Measurements from ENCODE around the gene PWP1. TPM values are rescaled to one million over a fixed set of nuclear protein-coding genes. Genes with fewer than 3 reads are reported as not detected.
A peak's percentile ranks its signal among the peaks of the same experiment; 100 is the strongest.

PWP1 gene
- total and polyA plus RNA-seq, 2 experiments from 2014 or later: 110 to 211 TPM

- Mint-ChIP-seq H3K36me3 (ENCODE audit: low read depth) (peaks cover 34% of the 10 kb centered on the region), H3K9me3 (peaks cover 3% of the 10 kb centered on the region; the same call in 2 of the 3 replicates), H3K27ac (no peak overlapping the region), H3K4me3 (no peak overlapping the region), H3K27me3 (ENCODE audit: insufficient read depth, low read depth, poor library complexity) (no peaks in the 10 kb centered on the region), H3K4me1 (no peaks in the 10 kb centered on the region)
- no peaks in the 10 kb centered on the region for H3K27me3 ChIP-seq (ENCODE audit: insufficient read depth)
- no peak overlapping the region for H2AFZ ChIP-seq
- no peak overlapping the region for H3K4me2 ChIP-seq
- TF ChIP-seq, protein P1, sequence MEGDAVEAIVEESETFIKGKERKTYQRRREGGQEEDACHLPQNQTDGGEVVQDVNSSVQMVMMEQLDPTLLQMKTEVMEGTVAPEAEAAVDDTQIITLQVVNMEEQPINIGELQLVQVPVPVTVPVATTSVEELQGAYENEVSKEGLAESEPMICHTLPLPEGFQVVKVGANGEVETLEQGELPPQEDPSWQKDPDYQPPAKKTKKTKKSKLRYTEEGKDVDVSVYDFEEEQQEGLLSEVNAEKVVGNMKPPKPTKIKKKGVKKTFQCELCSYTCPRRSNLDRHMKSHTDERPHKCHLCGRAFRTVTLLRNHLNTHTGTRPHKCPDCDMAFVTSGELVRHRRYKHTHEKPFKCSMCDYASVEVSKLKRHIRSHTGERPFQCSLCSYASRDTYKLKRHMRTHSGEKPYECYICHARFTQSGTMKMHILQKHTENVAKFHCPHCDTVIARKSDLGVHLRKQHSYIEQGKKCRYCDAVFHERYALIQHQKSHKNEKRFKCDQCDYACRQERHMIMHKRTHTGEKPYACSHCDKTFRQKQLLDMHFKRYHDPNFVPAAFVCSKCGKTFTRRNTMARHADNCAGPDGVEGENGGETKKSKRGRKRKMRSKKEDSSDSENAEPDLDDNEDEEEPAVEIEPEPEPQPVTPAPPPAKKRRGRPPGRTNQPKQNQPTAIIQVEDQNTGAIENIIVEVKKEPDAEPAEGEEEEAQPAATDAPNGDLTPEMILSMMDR (conservative IDR thresholded peaks at IDR 0.05; ENCODE audit: low read depth in 2 of 2): peak in 1 of 2 experiments; percentile 30; a peak in 2 of 4 replicates
- no peak for TF ChIP-seq EZH2 (IDR thresholded peaks at IDR 0.05; ENCODE audit: low read depth, unreplicated experiment)
- no peak overlapping the region for H3K4me3 ChIP-seq
- no peaks in the 10 kb centered on the region; the same call in 1 of the 2 replicates for H4K20me1 ChIP-seq (replicated peaks; ENCODE audit: insufficient read depth)
- H3F3A ChIP-seq (replicated peaks; ENCODE audit: low read depth): no peaks in the 10 kb centered on the region
- peak; percentile 41 for DNase-seq (ENCODE audit: low spot score)
- ATAC-seq: peak; percentile 86
- no peaks in the 10 kb centered on the region for H3K79me2 ChIP-seq (replicated peaks; ENCODE audit: insufficient read depth)
- H3K36me3 ChIP-seq (ENCODE audit: insufficient read depth): peaks cover 20% of the 10 kb centered on the region
- no peaks in the 10 kb centered on the region for H3K4me1 ChIP-seq (ENCODE audit: insufficient read depth)
- H3K27ac ChIP-seq (ENCODE audit: low read depth): no peak overlapping the region
- H3K9me2 ChIP-seq (ENCODE audit: insufficient read depth): no peaks in the 10 kb centered on the region
Observed at GRCh38 chr12:107732365-107732764, 46.8 kb downstream of the PWP1 start.

DNA sequence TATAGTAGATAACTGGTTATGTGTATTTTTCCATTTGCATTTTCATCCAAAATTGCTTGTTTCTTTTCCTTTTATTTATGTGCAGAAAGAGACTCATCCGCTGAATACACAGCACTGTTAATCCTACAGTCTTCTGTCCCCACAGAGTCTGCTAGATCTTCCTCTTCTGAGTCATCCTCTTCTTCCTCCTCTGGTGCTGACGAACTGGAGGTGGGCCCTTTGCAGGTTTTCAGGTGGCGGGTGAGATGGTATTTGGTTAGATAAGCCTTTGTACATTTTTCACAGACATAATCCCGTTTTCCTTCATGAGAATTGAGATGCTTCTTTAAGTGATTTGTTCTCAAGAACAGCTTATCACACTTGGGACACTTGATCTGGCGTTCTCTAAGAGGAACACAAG lies 48.5 kb downstream of the PWP1 start:
- peaks cover 5% of the 10 kb centered on the region; the same call in 1 of the 2 replicates for H4K20me1 ChIP-seq (replicated peaks; ENCODE audit: insufficient read depth)
- Mint-ChIP-seq H3K4me3 (no peak overlapping the region), H3K9me3 (no peaks in the 10 kb centered on the region), H3K27me3 (ENCODE audit: insufficient read depth, low read depth, poor library complexity) (peaks cover 1% of the 10 kb centered on the region), H3K27ac (no peak overlapping the region), H3K4me1 (no peaks in the 10 kb centered on the region), H3K36me3 (ENCODE audit: low read depth) (peaks cover 52% of the 10 kb centered on the region)
- H3K4me1 ChIP-seq (ENCODE audit: insufficient read depth): no peaks in the 10 kb centered on the region
- no peak overlapping the region for H3K4me2 ChIP-seq
- H3K4me3 ChIP-seq: no peak overlapping the region
- H3K27ac ChIP-seq (ENCODE audit: low read depth): no peak overlapping the region
- no peaks in the 10 kb centered on the region for H3K79me2 ChIP-seq (replicated peaks; ENCODE audit: insufficient read depth)
- ATAC-seq: no peak
- peaks cover 27% of the 10 kb centered on the region for H3K36me3 ChIP-seq (ENCODE audit: insufficient read depth)
- no peak overlapping the region for H2AFZ ChIP-seq
- H3F3A ChIP-seq (replicated peaks; ENCODE audit: low read depth): no peaks in the 10 kb centered on the region
- H3K27me3 ChIP-seq (ENCODE audit: insufficient read depth): no peaks in the 10 kb centered on the region
- no peaks in the 10 kb centered on the region for H3K9me2 ChIP-seq (ENCODE audit: insufficient read depth)
- DNase-seq (ENCODE audit: low spot score): no peak
- no peak for TF ChIP-seq NANOG (IDR thresholded peaks at IDR 0.05; ENCODE audit: borderline replicate concordance)
- TF ChIP-seq, protein P1 (conservative IDR thresholded peaks at IDR 0.05; ENCODE audit: low read depth in 2 of 2): no peak
- TF ChIP-seq JUNB (IDR thresholded peaks at IDR 0.05; ENCODE audit: unreplicated experiment): no peak
- no peak for TF ChIP-seq STAT1 (IDR thresholded peaks at IDR 0.05; ENCODE audit: unreplicated experiment)
- TF ChIP-seq CREB1 (CRISPR knock-in tag; IDR thresholded peaks at IDR 0.05; ENCODE audit: low read depth): no peak
- TF ChIP-seq, protein P2, sequence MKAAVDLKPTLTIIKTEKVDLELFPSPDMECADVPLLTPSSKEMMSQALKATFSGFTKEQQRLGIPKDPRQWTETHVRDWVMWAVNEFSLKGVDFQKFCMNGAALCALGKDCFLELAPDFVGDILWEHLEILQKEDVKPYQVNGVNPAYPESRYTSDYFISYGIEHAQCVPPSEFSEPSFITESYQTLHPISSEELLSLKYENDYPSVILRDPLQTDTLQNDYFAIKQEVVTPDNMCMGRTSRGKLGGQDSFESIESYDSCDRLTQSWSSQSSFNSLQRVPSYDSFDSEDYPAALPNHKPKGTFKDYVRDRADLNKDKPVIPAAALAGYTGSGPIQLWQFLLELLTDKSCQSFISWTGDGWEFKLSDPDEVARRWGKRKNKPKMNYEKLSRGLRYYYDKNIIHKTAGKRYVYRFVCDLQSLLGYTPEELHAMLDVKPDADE (IDR thresholded peaks at IDR 0.05): no peak
- TF ChIP-seq ZNF462 (CRISPR knock-in tag; IDR thresholded peaks at IDR 0.05): no peak
- TF ChIP-seq POLR2AphosphoS5 (IDR thresholded peaks at IDR 0.05; ENCODE audit: low read depth): no peak
- TF ChIP-seq ZNF331 (CRISPR knock-in tag; IDR thresholded peaks at IDR 0.05; ENCODE audit: low read depth): no peak
- TF ChIP-seq EZH2phosphoT487 (IDR thresholded peaks at IDR 0.05; ENCODE audit: unreplicated experiment): no peak

All from GM23338 (cell line).